ENCODE data around the gene ZBTB22.

ZBTB22 gene

GRCh38 chr6:33316603-33317418 is 733 bp downstream of the ZBTB22 start:
- no peak for TF ChIP-seq CTCF (conservative IDR thresholded peaks at IDR 0.05; ENCODE audit: low read depth, low read length)
- H3K79me2 ChIP-seq (ENCODE audit: insufficient read depth, low read depth): peaks cover 25% of the 10 kb centered on the region; the same call in 1 of the 2 replicates
- no peak overlapping the region for H3K9ac ChIP-seq
- H3K4me3 ChIP-seq (IDR thresholded peaks at IDR 0.05; ENCODE audit: insufficient read depth, low read depth, low read length): no peak overlapping the region
- H3K27ac ChIP-seq: no peak overlapping the region
- no peak overlapping the region for H2AFZ ChIP-seq (ENCODE audit: low read depth)
- H3K27me3 ChIP-seq (ENCODE audit: insufficient read depth, low read depth): no peaks in the 10 kb centered on the region
- H4K20me1 ChIP-seq (ENCODE audit: insufficient read depth): no peaks in the 10 kb centered on the region
- peaks cover 39% of the 10 kb centered on the region for H3K4me1 ChIP-seq (ENCODE audit: low read depth, poor library complexity, severe bottlenecking)
- peak overlapping the region; percentile 45; the same call in 1 of the 2 replicates for H3K4me2 ChIP-seq
- no peaks in the 10 kb centered on the region; the same call in 1 of the 2 replicates for H3K36me3 ChIP-seq (ENCODE audit: insufficient read depth)

- no peaks in the 10 kb centered on the region for H4K20me1 ChIP-seq (ENCODE audit: insufficient read depth)
- H3K79me2 ChIP-seq (ENCODE audit: insufficient read depth, low read depth): peaks cover 23% of the 10 kb centered on the region
- no peak overlapping the region for H2AFZ ChIP-seq (ENCODE audit: low read depth)
- H3K4me3 ChIP-seq (IDR thresholded peaks at IDR 0.05; ENCODE audit: insufficient read depth, low read depth, low read length): no peak overlapping the region
- no peak for TF ChIP-seq CTCF (conservative IDR thresholded peaks at IDR 0.05; ENCODE audit: low read depth, low read length)
- no peak overlapping the region for H3K27ac ChIP-seq
- no peak overlapping the region for H3K9ac ChIP-seq
- H3K4me2 ChIP-seq: no peak overlapping the region
- peaks cover 40% of the 10 kb centered on the region for H3K4me1 ChIP-seq (ENCODE audit: low read depth, poor library complexity, severe bottlenecking)
- no peaks in the 10 kb centered on the region for H3K27me3 ChIP-seq (ENCODE audit: insufficient read depth, low read depth)
- no peaks in the 10 kb centered on the region; the same call in 1 of the 2 replicates for H3K36me3 ChIP-seq (ENCODE audit: insufficient read depth)
Measured at GRCh38 chr6:33315793-33316602, 1.5 kb downstream of the ZBTB22 start.

- Histone ChIP-seq H2AFZ (ENCODE audit: low read depth) (no peak overlapping the region), H3K4me1 (ENCODE audit: low read depth, poor library complexity, severe bottlenecking) (peaks cover 46% of the 10 kb centered on the region), H3K9ac (peak overlapping the region; percentile 72; the same call in 1 of the 2 replicates), H3K27me3 (ENCODE audit: insufficient read depth, low read depth) (no peaks in the 10 kb centered on the region), H4K20me1 (ENCODE audit: insufficient read depth) (no peaks in the 10 kb centered on the region), H3K79me2 (ENCODE audit: insufficient read depth, low read depth) (peaks cover 26% of the 10 kb centered on the region), H3K4me3 (IDR thresholded peaks at IDR 0.05; ENCODE audit: insufficient read depth, low read depth, low read length) (no peak overlapping the region), H3K36me3 (ENCODE audit: insufficient read depth) (no peaks in the 10 kb centered on the region; the same call in 1 of the 2 replicates), H3K27ac (peak overlapping the region; percentile 84), H3K4me2 (peak overlapping the region; percentile 88)
- TF ChIP-seq CTCF (conservative IDR thresholded peaks at IDR 0.05; ENCODE audit: low read depth, low read length): no peak
Measured at GRCh38 chr6:33314943-33315792, 2.4 kb downstream of the ZBTB22 start.

GRCh38 chr6:33314515-33314942 is 3.0 kb downstream of the ZBTB22 start:
- peak overlapping the region; percentile 88 for H3K4me2 ChIP-seq
- peaks cover 46% of the 10 kb centered on the region for H3K4me1 ChIP-seq (ENCODE audit: low read depth, poor library complexity, severe bottlenecking)
- peak overlapping the region; percentile 42; the same call in 1 of the 2 replicates for H2AFZ ChIP-seq (ENCODE audit: low read depth)
- H4K20me1 ChIP-seq (ENCODE audit: insufficient read depth): no peaks in the 10 kb centered on the region
- H3K36me3 ChIP-seq (ENCODE audit: insufficient read depth): no peaks in the 10 kb centered on the region
- peaks cover 24% of the 10 kb centered on the region for H3K79me2 ChIP-seq (ENCODE audit: insufficient read depth, low read depth)
- no peak overlapping the region for H3K4me3 ChIP-seq (IDR thresholded peaks at IDR 0.05; ENCODE audit: insufficient read depth, low read depth, low read length)
- H3K27ac ChIP-seq: peak overlapping the region; percentile 84
- H3K27me3 ChIP-seq (ENCODE audit: insufficient read depth, low read depth): no peaks in the 10 kb centered on the region
- no peak for TF ChIP-seq CTCF (conservative IDR thresholded peaks at IDR 0.05; ENCODE audit: low read depth, low read length)
- peak overlapping the region; percentile 72; the same call in 1 of the 2 replicates for H3K9ac ChIP-seq

Data from KMS-11 (cell line).